ENCODE data around the gene CAMTA1.
"Not testable (repeated sequence)": the region's sequence is repeated elsewhere in the genome, so short reads cannot be mapped to it uniquely, and the experiment has no call there.

The CAMTA1 gene

DNA sequence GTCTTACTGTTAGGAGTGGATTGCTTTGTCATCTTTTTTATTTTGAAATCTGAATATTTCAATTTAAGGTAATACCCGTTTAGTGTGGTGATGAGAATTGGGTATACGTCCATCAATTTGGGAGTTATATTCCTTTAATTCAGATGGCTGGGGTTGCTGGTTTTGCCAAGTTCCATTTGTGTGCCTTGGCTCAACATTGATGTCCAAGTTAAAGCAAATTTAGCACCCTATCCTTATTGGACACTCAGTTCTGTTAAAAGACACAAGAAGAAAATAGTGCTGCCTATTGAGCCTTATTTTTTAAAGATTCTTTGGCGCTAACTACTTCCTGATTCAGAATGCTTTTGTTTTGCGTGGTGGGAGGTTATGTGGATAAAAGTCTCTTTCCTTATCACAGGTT lies 40.6 kb downstream of the CAMTA1 start:
- Histone ChIP-seq H3K27ac (ENCODE audit: insufficient read depth, low read depth, low read length, poor library complexity, severe bottlenecking) (no peak overlapping the region), H3K36me3 (ENCODE audit: control insufficient read depth, insufficient read depth, low read length) (peaks cover 4% of the 10 kb centered on the region), H3K4me1 (ENCODE audit: control insufficient read depth, insufficient read depth, low read length) (no peaks in the 10 kb centered on the region), H3K4me3 (ENCODE audit: insufficient read depth, low read depth, low read length) (no peak overlapping the region), H3K27me3 (ENCODE audit: control insufficient read depth, insufficient read depth, low read length, poor library complexity, severe bottlenecking) (no peaks in the 10 kb centered on the region), H3K9me3 (ENCODE audit: control insufficient read depth, low read length) (no peaks in the 10 kb centered on the region)
- 92 to 98% methylated on average over 3 to 4 of the region's 4 CpGs for WGBS, 2 experiments

DNA sequence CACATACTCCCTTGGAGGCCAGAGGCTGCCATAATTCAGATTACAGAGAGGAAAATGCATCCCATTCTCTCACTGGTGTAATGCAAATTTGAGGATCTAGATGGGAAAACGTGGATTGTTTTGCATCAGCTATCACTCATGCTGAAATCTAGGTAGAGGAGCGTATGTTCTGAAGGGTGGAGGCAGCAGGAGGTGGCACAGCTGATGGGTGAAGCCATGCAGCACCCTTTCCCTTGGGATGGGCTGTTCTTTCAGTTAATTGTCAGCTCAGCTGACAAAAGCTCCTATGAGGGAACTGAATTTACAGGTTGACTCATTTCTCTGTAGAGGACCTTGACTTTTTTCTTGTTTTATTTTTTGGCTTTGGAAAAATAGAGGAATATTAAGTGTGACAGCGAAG lies 41.8 kb downstream of the CAMTA1 start:
- 81 to 85% methylated on average over 3 of the region's 3 CpGs for WGBS, 2 experiments

DNA sequence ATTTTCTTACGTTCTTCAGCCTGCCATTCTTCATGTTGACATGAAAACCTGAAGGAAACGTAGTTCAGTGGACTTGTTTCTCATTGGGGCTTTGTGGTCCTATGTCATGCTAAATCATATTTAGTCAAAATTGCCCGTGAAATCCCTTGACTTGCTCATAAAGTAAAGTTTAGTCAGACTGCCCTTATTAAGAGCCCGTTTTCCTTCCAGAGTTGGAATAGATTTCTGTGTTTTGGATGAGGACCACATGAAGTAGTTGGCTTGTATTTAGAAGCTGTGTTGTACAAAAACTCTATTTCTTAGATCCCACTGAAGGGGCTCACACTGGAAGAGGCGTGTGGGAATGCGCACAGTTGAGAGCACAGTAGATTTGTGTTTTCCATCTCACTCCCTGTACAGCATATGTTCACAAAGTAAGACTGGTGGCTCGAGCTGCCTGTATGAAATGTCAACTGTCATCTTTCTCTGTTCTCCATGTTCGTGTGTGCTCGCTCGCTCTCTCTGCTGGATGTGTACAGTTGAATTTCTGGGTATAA lies 42.4 kb downstream of the CAMTA1 start:
- Histone ChIP-seq H3K27me3 (ENCODE audit: control insufficient read depth, insufficient read depth, low read length, poor library complexity, severe bottlenecking) (no peaks in the 10 kb centered on the region), H3K27ac (ENCODE audit: insufficient read depth, low read depth, low read length, poor library complexity, severe bottlenecking) (no peak overlapping the region), H3K9me3 (ENCODE audit: control insufficient read depth, low read length) (no peaks in the 10 kb centered on the region), H3K4me1 (ENCODE audit: control insufficient read depth, insufficient read depth, low read length) (no peaks in the 10 kb centered on the region), H3K36me3 (ENCODE audit: control insufficient read depth, insufficient read depth, low read length) (peaks cover 4% of the 10 kb centered on the region), H3K4me3 (ENCODE audit: insufficient read depth, low read depth, low read length) (no peak overlapping the region)
- 96 to 98% methylated on average over 8 to 10 of the region's 10 CpGs for WGBS, 2 experiments

More for the DNA sequence above, 41.8 kb downstream of the CAMTA1 start:
- no peak overlapping the region for H3K4me3 ChIP-seq (ENCODE audit: insufficient read depth, low read depth, low read length)
- no peak overlapping the region for H3K27ac ChIP-seq (ENCODE audit: insufficient read depth, low read depth, low read length, poor library complexity, severe bottlenecking)
- H3K36me3 ChIP-seq (ENCODE audit: control insufficient read depth, insufficient read depth, low read length), result peaks cover 4% of the 10 kb centered on the region
- H3K9me3 ChIP-seq (ENCODE audit: control insufficient read depth, low read length), result no peaks in the 10 kb centered on the region
- no peaks in the 10 kb centered on the region for H3K27me3 ChIP-seq (ENCODE audit: control insufficient read depth, insufficient read depth, low read length, poor library complexity, severe bottlenecking)
- H3K4me1 ChIP-seq (ENCODE audit: control insufficient read depth, insufficient read depth, low read length), result no peaks in the 10 kb centered on the region

DNA sequence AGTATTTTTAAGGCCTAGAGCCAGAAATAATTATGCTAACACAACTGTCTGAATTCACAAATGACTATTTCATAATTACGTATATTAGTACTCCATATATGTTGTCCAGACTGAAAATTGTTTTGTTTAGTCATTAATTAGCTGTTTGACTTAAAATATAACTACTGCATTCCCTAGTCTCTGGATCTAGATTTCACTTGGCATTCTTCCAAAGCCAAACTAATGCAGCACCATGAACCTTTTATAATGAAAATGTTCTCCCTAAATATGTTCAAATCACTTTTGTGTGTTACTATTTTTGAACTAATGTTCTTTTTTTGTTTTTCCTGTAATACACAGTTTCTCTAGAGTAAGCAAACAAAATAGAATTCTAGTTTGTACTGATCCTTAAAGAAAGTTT lies 46.1 kb downstream of the CAMTA1 start:
- Histone ChIP-seq H3K36me3 (ENCODE audit: control insufficient read depth, insufficient read depth, low read length) (peaks cover 4% of the 10 kb centered on the region), H3K9me3 (ENCODE audit: control insufficient read depth, low read length) (no peaks in the 10 kb centered on the region), H3K4me1 (ENCODE audit: control insufficient read depth, insufficient read depth, low read length) (no peaks in the 10 kb centered on the region), H3K27me3 (ENCODE audit: control insufficient read depth, insufficient read depth, low read length, poor library complexity, severe bottlenecking) (no peaks in the 10 kb centered on the region), H3K4me3 (ENCODE audit: insufficient read depth, low read depth, low read length) (no peak overlapping the region), H3K27ac (ENCODE audit: insufficient read depth, low read depth, low read length, poor library complexity, severe bottlenecking) (no peak overlapping the region)
- no CpG with 5 or more reads among the region's 1 CpG for WGBS, 2 experiments

DNA sequence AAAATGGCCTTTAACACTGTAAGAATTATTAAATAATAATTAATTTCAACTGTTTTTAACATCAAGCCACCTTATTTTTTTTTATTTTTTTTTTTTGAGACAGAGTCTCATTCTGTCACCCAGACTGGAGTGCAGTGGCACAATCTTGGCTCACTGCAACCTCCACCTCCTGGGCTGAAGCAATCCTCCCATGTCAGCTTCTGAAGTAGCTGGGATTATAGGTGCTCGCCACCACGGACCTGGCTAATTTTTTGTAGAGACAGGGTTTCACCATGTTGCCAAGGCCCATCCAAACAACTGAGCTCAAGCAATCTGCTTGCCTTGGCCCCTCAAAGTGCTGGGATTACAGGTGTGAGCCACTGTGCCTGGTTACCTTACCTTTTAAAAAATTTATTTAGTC lies 46.8 kb downstream of the CAMTA1 start:
- not testable (repeated sequence) for H3K27me3 ChIP-seq (ENCODE audit: control insufficient read depth, insufficient read depth, low read length, poor library complexity, severe bottlenecking); H3K9me3 ChIP-seq (ENCODE audit: control insufficient read depth, low read length); H3K27ac ChIP-seq (ENCODE audit: insufficient read depth, low read depth, low read length, poor library complexity, severe bottlenecking); H3K4me3 ChIP-seq (ENCODE audit: insufficient read depth, low read depth, low read length); H3K36me3 ChIP-seq (ENCODE audit: control insufficient read depth, insufficient read depth, low read length); H3K4me1 ChIP-seq (ENCODE audit: control insufficient read depth, insufficient read depth, low read length)
- WGBS, 2 experiments, result 77 to 90% methylated on average over 2 of the region's 2 CpGs

DNA sequence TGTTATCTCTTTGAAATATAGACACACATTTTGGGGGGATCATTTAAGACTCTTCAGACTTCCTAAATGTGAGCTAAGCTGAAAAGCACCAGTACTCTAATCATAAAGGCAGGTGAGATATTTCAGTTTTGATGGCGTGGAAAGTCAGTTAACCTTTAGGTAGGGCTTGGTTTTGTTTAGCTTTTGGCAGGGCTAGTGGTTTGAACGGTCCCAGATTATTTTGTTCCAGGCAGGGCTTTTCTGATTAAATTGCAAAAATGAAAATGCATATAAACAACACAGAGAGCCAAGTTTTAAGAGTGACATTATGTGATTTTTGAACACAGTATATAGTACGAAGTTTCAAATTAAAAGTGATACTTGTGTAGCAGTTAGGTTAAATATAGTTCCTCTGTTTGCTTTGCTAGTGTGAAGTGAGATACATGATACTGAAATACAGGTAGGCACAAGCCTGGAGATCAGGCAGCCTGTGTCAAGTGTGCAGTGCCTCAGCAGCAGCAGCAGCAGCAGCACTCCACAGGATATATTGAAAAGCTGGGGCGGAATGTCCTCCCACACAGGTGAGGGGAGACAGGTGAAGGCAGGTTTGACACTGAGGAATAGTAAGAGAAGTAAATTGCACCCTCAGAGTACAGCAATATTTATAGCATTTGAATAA lies 47.4 kb downstream of the CAMTA1 start:
- Histone ChIP-seq H3K27me3 (ENCODE audit: control insufficient read depth, insufficient read depth, low read length, poor library complexity, severe bottlenecking) (no peaks in the 10 kb centered on the region), H3K36me3 (ENCODE audit: control insufficient read depth, insufficient read depth, low read length) (peaks cover 4% of the 10 kb centered on the region), H3K27ac (ENCODE audit: insufficient read depth, low read depth, low read length, poor library complexity, severe bottlenecking) (no peak overlapping the region), H3K4me1 (ENCODE audit: control insufficient read depth, insufficient read depth, low read length) (no peaks in the 10 kb centered on the region), H3K9me3 (ENCODE audit: control insufficient read depth, low read length) (no peaks in the 10 kb centered on the region), H3K4me3 (ENCODE audit: insufficient read depth, low read depth, low read length) (no peak overlapping the region)
- WGBS, 2 experiments, result 96% methylated on average over 4 of the region's 4 CpGs

DNA sequence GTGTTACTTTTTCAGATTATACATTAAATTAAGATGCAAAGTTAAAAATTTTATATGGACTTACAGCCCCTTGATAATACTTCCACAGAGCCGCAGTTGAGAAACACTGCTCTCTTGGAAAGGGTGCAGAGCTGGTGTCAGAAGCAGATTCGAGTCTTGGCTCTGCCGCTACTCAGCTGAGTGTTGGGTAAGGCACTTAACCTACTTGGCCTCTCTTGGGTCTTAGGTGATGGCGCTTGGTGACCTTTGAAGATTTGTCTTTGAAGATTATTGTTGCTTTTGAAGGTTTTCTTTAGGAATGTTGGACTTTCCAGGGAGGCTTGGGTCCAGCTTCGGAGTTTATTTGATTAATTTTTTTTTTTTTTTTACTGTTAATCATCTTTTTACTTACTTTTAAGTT lies 48.5 kb downstream of the CAMTA1 start:
- H3K4me3 ChIP-seq (ENCODE audit: insufficient read depth, low read depth, low read length), result no peak overlapping the region
- 94 to 99% methylated on average over 4 to 5 of the region's 5 CpGs for WGBS, 2 experiments
- H3K27me3 ChIP-seq (ENCODE audit: control insufficient read depth, insufficient read depth, low read length, poor library complexity, severe bottlenecking), result no peaks in the 10 kb centered on the region
- H3K9me3 ChIP-seq (ENCODE audit: control insufficient read depth, low read length), result no peaks in the 10 kb centered on the region
- H3K27ac ChIP-seq (ENCODE audit: insufficient read depth, low read depth, low read length, poor library complexity, severe bottlenecking), result no peak overlapping the region
- H3K36me3 ChIP-seq (ENCODE audit: control insufficient read depth, insufficient read depth, low read length), result peaks cover 4% of the 10 kb centered on the region
- no peaks in the 10 kb centered on the region for H3K4me1 ChIP-seq (ENCODE audit: control insufficient read depth, insufficient read depth, low read length)

DNA sequence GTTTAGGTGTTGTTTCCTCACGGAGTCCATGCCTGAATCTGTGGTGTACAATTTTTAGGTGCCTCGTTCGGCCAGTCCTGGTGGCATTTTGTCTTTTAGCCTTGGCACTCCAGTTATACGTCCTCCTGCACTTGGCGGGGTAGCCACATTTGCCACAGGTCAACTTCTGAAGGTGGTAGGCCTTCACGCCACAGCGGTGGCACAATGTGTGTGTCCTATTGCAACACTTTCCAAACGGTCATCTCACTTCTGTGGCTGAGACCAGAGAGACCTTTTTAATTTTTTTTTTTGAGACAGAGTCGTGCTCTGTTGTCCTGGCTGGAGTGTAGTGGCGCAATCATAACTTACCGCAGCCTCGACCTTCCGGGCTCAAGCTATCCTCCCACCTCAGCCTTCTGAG lies 49.1 kb downstream of the CAMTA1 start:
- H3K4me3 ChIP-seq (ENCODE audit: insufficient read depth, low read depth, low read length), result no peak overlapping the region
- H3K36me3 ChIP-seq (ENCODE audit: control insufficient read depth, insufficient read depth, low read length), result peaks cover 2% of the 10 kb centered on the region
- no peak overlapping the region for H3K27ac ChIP-seq (ENCODE audit: insufficient read depth, low read depth, low read length, poor library complexity, severe bottlenecking)
- H3K27me3 ChIP-seq (ENCODE audit: control insufficient read depth, insufficient read depth, low read length, poor library complexity, severe bottlenecking), result no peaks in the 10 kb centered on the region
- no peaks in the 10 kb centered on the region for H3K9me3 ChIP-seq (ENCODE audit: control insufficient read depth, low read length)
- 95% methylated on average over 13 of the region's 13 CpGs for WGBS, 2 experiments
- H3K4me1 ChIP-seq (ENCODE audit: control insufficient read depth, insufficient read depth, low read length), result no peaks in the 10 kb centered on the region

DNA sequence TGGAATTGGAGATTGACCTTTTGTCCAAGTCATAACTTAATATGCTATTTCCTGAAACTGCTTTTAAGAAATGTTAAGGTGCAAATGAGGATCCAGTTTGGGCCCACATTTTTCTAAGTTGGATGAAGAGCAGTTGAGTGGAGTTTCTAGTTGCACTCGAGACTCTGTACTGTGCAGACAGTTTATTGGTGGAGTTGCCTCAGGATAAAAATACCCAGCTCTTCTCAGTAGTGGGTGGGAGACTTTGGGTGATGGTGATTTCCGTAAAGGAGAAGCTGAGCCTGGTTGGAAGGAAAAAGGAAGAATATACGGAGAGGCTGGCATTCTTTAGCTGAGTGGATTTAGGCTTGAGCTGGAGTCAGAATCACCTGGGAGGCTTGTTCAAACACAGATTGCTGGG lies 49.9 kb downstream of the CAMTA1 start:
- H3K36me3 ChIP-seq (ENCODE audit: control insufficient read depth, insufficient read depth, low read length), result no peaks in the 10 kb centered on the region
- 95 to 97% methylated on average over 3 of the region's 3 CpGs for WGBS, 2 experiments
- no peak overlapping the region for H3K4me3 ChIP-seq (ENCODE audit: insufficient read depth, low read depth, low read length)
- no peaks in the 10 kb centered on the region for H3K27me3 ChIP-seq (ENCODE audit: control insufficient read depth, insufficient read depth, low read length, poor library complexity, severe bottlenecking)
- no peak overlapping the region for H3K27ac ChIP-seq (ENCODE audit: insufficient read depth, low read depth, low read length, poor library complexity, severe bottlenecking)
- H3K4me1 ChIP-seq (ENCODE audit: control insufficient read depth, insufficient read depth, low read length), result no peaks in the 10 kb centered on the region
- H3K9me3 ChIP-seq (ENCODE audit: control insufficient read depth, low read length), result no peaks in the 10 kb centered on the region

DNA sequence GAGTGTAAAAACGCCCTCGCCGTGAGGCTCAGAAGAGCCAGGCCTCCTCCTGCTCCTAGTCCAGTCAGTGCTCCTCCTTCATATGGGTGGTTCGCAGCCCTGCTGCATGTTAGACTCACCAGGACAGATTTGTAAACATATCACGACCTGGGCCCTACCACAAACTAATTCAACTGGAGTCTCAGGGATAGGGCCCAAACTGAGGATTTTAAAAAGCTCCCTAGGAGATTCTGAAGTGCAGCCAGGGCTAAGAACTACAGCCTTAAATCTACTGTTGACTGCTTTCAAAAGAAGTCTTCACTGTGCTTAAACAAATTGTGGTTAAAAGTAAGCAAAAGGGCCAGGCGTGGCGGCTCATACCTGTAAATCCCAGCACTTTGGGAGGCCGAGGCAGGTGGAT lies 57.0 kb downstream of the CAMTA1 start:
- 95 to 97% methylated on average over 8 of the region's 8 CpGs for WGBS, 2 experiments
- H3K36me3 ChIP-seq (ENCODE audit: control insufficient read depth, insufficient read depth, low read length), result peaks cover 10% of the 10 kb centered on the region
- H3K27ac ChIP-seq (ENCODE audit: insufficient read depth, low read depth, low read length, poor library complexity, severe bottlenecking), result no peak overlapping the region
- no peaks in the 10 kb centered on the region for H3K27me3 ChIP-seq (ENCODE audit: control insufficient read depth, insufficient read depth, low read length, poor library complexity, severe bottlenecking)
- no peaks in the 10 kb centered on the region for H3K9me3 ChIP-seq (ENCODE audit: control insufficient read depth, low read length)
- no peak overlapping the region for H3K4me3 ChIP-seq (ENCODE audit: insufficient read depth, low read depth, low read length)
- no peaks in the 10 kb centered on the region for H3K4me1 ChIP-seq (ENCODE audit: control insufficient read depth, insufficient read depth, low read length)

DNA sequence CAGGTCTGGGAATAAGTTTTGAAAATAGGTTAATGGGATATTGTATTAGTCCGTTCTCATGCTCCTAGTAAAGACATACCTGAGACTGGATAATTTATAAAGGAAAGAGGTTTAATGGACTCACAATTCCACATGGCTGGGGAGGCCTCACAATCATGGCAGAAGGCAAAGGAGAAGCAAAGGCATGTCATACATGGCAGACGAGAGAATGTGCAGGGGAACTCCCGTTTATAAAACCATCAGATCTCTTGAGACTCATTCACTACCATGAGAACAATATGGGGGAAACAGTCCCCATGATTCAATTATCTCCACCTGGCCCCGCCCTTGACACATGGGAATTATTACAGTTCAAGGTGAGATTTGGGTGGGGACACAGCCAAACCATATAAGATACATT lies 60.5 kb downstream of the CAMTA1 start:
- not testable (repeated sequence) for H3K27ac ChIP-seq (ENCODE audit: insufficient read depth, low read depth, low read length, poor library complexity, severe bottlenecking); H3K4me3 ChIP-seq (ENCODE audit: insufficient read depth, low read depth, low read length)
- WGBS, 2 experiments, result 91 to 97% methylated on average over 4 of the region's 4 CpGs

More for the DNA sequence above, 60.5 kb downstream of the CAMTA1 start:
- H3K27me3 ChIP-seq (ENCODE audit: control insufficient read depth, insufficient read depth, low read length, poor library complexity, severe bottlenecking); H3K4me1 ChIP-seq (ENCODE audit: control insufficient read depth, insufficient read depth, low read length); H3K9me3 ChIP-seq (ENCODE audit: control insufficient read depth, low read length): not testable (repeated sequence)
- peaks cover 10% of the 10 kb centered on the region for H3K36me3 ChIP-seq (ENCODE audit: control insufficient read depth, insufficient read depth, low read length)
